CD4-positive, alpha-beta T cell treated with Interleukin-1 beta for 1 hour (primary cell): Measurements from ENCODE around the gene MRPS34.
"Not testable (repeated sequence)": the region's sequence is repeated elsewhere in the genome, so short reads cannot be mapped to it uniquely, and the experiment has no call there.

Experiments used
- DNase-seq, 2 donors: peaks; one replicate each; pipeline ENCODE4 v3.0.0-alpha.2; 2020 to 2022

Gene MRPS34

DNA sequence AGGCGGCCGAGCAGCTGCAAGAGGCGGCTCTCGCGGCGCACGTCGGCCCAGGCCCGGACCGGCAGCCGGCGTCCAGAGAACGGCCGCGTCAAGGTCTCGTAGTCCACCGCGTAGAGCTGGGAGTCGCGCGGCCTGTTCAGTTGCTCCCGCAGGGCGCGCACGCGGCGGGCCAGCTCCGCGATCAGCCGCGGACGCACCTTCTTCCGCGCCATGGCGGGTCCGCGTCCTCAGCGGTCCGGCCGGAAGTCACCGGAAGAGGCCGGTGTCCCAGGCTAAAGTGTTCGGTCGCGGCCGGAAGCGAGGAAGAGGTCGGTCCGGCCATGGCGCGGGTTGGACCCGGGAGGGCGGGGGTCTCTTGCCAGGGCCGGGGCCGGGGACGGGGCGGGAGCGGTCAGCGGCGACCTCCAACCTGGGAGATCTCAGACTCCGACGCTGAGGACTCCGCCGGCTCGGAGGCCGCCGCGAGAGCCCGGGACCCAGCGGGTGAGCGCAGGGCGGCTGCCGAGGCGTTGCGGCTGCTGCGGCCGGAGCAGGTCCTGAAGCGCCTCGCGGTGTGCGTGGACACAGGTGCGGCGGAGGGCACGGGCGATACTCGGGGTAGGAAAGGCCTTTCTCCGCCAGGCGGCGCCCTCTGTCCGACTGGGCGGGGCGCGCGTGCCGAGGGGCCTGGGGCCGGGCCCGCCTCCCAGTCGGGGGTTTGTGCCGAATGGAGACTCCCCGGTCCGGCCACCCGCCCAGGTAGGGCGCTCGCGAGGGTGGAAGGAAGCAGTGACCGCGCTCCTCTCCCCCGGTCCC lies at the start of gene MRPS34:
Gene MRPS34, minus strand, starts transcription at position 227 of the 795 bp plus-strand sequence. Its CDS starts 15 bp downstream, at position 212.
- peak; percentile 82 to 85 for DNase-seq

DNA sequence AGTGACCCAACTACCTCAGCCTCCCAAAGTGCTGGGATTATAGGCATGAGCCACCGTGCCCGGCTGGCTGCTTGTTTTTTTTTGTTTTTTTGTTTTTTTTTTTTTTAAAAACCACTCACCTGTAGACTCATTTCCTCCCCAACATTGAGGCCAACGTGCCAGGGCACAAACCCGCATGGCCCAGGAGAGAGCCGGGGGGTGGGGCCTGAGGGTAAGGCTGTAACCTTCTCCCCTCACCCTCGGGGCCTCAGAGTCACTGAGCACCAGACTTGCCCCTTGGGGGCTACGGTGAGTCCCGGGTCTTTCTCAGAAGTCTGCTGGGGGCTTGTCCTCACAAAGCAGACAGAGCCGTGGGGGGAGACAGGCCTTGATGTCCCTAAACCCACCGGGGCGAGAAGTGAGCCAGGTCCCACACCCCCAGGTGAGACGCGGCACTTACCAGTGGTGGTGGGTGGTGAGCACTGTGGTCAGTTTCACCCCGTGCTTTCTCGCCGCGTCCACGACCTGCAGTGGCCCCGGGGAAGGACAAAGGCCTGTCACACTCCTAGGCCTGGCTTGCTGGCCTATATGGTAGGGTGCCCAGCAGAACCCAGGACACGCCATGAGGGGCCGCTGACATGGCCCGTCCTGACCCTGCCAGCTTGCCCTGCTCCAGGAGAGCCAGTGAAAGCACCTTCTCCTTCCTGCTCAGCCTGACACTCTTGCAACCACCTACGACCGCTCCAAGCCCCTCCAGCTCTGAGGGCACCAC lies 49.1 kb upstream of the MRPS34 start:
- no peak for DNase-seq

DNA sequence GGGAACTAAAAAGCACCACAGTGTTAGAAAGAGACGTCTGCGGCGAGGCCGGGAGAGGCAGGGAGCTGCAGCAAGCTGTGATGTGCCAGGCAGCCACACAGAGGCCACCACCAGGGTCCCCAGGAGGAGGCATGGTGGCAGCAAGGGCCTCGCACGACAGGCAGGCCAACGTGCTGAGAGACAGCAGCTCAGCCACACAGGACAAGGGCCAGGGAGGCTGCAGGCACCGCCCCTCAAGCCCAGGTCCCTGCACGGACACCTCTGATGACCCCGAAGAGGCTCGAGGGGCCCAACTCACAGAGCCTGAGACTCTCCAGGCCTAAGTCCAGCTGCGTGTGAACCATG lies 48.0 kb upstream of the MRPS34 start:
- DNase-seq = no peak

DNA sequence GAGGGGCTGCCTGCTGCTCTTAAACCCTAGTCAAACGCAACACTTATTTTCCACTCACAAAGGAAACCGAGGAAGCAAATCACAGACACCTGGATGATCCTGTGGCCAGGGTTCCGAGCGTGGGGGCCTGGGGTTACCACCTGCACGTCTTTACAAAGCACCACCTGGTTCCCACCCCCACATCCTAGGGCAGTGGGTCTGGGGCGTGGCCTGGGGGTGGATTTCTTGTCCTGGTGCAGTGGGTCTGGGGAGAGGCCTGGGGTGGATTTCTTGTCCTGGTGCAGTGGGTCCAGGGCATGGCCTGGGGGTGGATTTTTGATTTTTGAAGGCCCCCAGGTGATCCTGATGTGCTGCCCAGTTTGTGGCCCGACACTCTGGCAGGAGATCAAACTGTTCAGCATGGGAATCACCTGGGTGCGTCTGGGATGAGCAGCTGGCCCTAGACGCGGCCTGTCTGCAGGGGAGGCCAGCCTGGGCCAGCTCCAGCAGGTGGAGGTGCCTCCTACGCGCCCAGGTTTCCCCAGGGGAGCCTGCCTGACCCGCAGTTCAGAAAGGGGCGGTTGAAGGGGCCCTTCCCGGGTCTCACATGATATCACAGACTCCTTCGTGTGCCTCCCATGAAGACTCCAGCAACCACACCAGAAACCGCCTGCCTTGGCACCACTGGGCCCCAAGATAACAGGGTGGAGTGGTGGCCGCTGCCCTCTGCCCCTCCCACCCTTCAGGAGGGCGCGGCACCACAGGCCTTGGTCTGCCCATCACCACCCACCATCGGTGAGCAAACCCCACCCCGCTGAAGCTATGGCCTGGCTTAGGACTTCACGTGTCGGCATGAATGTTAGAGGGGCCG lies 47.4 kb upstream of the MRPS34 start:
- DNase-seq = no peak

DNA sequence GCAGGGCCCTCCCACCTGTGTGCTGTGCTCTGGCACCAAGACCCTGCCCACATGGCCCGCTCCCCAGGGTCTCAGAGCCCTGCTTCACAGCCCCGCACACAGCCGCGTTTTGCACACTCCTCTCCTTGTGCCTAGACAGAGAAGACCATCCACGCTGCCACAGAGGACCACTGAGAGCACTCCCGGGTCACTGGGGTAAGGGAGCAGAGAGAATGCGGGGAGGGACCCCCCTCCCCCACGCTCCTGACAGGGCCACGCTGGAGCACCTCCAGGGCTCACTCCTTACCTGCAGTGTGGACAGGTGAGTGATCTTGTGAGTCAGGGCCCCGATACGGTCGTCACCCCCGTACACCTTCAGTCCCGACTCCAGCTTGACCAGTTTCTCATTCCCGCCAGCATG lies 46.7 kb upstream of the MRPS34 start:
- DNase-seq = no peak

DNA sequence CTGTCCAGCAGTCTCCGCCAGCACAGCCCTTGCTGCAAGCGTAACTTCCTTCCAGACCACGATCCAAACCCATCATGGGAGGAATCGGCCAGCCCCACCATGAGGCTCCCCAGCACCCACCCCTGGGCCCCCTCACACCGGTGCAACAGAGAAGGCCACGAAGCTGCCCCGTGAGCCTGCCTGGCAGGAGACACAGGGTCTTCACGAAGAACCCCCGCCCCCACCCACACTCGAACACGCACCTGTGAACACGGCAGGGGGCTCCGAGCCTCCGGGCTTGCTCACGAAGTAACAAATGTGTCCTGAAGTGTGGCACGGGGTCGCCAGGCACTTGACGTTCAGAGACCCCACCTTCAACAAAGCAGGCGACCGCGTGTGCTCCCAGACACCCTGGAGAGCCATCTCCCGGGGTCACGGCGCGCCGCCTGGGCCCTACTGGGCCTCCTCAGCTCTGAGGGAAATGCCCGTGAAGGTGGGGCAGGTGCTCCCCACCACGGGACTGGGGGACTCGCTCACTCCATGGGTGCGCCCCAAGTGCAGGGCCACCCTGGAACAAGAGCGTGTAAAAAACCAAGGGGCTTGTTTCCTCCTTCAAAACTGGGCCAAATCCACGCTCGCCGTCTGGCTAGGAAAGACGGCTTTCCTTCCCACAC lies 46.1 kb upstream of the MRPS34 start:
- no peak for DNase-seq

DNA sequence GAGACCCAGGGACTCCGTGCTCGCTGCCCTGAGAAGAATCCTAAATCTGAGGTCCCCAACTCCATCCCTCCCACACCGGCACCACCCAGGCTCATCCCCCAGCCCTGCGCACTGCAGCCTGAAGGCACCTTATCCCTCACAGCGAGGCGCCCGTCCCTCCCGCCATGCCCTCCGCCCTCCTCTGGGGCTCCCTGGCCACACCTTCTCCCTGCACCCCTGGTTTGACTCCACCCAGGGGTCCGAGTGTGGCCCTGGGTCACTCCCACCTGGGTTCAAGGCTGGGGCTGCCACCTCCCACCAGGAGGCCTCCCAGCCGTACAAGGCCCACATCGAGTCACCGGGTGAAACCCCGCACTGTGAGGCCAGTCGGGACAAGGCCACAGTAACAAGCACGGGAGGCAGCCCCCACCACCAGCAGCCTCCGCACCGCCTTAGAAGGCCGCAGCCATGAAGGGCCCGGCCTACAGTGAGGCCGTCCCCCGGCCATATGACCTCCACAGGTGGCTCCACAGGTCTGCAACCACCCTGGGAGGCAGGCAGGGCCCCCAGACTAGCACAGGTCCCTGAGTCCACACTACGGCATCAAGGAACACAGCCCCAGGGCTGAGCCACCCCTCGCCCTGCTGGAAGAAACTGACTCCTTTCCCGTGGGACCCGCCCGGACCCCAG lies 45.4 kb upstream of the MRPS34 start:
- no peak for DNase-seq

DNA sequence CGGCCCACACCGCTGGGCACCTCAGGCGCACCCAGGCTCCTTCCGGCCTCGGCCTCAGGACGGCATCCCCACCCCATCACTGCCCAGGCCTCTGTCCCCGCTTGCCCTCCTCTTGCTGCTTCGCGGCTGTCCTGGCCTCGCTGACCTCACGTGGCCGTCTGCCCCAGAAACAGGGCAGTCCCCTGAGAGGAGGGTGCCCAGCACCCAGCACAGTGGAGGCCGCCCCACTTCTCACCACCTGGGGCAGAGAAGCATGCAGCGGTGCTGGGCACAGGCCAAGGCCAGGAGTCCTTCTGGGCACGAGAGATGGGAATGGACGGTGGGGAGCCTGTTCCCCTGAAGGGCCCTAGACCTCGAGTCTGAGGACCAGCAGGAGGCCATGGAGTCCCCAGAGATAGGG lies 44.8 kb upstream of the MRPS34 start:
- DNase-seq = no peak

DNA sequence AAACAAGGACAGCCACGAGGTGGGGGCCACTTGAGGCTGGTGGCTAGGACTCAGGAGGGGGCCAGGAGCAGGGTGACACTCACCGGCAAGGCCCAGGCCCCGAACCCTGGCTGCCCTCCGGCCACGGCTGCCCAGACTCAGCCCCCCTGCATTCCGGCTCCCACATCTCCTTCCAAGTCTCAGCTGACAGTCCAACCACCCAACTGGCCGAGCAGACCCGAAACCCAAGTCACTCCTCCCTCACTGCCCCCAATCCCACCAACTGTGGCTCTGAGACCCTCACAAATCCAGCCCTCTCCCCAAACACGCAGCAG lies 44.3 kb upstream of the MRPS34 start:
- DNase-seq = no peak

DNA sequence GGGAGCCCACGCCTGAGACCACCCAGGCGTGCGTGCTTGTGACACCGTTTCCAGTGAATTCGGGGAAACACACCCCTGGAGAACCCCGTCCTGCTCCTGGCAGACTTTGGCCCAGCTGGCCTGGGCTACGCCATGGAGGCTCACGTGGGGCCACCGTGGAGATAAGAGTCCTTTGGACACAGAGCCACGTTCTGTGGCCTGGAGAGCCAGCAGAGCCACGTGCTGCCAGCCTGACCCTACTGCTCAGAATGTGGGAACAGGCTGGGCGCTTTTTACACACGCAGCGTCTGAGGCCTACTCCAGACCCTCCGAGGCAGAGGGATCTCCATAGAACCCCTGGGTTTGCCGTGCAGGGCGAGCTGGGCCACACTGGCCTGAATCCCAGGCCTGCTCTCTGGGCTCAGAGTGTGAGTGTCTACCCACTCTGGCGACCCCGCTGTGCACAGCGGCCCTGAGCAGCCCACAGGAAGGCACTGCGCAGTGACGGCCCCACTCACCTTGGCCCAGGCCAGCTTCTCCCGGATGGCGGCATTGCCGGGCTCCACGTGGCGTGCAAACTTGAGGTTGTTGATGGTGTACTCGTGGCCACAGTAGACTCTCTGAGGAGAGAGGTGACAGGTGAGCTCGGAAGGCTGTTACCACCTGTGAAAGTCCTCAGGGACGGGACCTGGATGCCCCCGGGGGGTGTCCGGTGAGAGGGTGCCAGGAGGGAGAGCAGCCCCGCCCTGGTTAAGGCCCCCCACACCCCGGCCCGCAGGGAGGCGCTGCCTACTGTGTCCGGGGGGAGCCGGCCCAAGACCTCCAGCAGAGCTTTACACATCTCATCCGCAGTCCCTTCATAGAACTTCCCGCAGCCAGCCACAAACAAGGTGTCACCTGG lies 43.7 kb upstream of the MRPS34 start:
- no peak for DNase-seq

DNA sequence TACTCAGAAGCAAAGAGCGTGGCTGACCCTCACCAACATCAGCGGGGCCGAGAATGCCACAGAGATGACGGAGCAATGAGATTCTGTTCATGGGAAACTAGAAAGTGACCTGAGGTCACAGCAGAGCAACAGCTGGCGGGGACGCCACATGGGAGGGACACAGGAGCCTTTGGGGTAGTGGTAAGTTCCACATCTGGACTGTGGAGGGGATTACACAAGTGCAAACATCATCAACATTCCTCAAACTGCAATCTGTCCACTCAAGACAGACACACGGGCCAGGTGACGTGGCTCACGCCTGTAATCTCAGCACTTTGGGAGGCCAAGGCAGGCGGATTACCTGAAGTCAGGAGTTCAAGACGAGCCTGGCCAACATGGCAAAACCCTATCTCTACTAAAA lies 42.5 kb upstream of the MRPS34 start:
- no peak for DNase-seq

DNA sequence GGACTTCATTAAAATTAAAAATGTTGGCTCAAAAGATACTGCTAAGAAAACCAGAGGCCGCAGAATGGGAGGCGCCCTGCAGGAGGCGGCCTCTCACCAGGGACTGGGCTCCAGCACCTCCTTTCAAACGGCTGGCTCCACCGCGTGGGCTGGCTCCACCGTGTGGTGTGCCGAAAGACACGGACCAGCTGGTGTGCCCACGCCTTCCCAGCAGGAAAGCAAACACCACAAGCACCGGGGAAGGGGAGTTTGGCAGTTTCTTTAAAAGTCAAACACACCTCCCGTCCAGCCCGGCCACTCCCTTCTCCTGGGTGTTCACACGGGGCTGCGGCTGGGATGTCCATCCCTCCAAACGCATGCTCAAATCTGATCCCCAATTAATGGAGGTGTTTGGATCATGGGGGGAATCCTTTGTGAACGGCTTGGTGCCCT lies 39.8 kb upstream of the MRPS34 start:
- peak; percentile 36 to 42 for DNase-seq

DNA sequence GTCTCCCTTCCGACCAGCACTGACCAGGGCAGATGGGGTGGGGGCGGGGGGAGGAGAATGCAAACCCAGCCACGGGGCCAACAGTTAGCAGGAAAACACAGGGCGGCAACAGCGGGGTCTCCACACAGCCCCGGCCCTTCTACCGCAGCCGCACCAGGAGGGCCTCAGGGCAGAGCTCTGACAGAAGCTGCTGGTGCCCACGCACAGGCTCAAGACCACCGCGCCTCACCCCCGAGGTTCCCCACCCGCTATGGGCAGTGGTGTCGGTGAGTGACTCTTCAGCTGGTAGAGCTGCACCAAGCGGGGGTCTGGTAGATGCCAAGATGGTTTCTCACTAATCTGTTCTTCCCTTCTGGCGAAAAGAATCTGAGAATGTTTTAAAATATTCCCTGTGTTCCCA lies 37.6 kb upstream of the MRPS34 start:
- DNase-seq = no peak

DNA sequence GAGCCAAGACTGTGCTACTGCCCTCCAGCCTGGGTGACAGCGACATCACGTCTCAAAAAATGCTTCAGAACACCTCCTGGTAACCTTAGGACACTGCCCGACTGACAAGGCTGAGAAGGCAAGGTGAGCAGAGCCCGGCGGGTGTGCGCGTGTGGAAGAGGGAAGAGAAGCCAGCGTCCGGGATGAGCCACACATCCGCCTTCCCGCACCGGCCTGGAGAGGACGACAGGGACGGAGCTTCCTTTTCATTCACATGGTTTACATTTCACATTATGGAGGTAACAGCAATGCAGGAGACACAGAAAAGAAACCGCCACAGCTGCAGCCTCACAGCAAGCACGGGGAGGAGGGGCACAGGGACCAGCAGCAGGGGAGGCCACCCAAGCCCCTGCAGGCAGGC lies 37.2 kb upstream of the MRPS34 start:
- no peak for DNase-seq

DNA sequence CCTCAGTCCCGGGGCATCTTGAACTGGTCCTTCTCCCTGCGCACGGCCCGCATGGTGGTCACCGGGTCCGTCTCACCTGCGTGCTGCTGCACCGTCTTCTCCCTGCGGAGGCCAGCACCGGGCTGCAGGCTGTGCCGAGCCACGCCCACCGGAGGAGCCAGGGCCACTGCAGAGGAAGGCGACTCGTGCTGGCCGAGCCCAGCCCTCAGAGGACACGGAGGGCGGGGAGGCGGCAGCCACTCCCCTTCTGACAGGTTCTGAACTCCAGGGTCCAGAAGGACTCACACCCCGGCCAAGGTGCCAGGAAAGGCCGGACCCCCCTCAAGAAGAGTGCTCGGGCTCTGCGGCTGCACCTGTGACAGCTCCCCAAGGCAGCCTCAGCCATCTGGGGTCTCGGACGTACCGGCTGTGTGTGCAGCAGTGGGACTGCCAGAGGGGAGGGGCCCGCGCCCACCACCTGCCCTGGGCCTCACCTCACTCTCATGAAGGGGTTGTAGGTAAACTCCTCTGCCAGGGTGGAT lies 36.4 kb upstream of the MRPS34 start:
- DNase-seq = no peak

DNA sequence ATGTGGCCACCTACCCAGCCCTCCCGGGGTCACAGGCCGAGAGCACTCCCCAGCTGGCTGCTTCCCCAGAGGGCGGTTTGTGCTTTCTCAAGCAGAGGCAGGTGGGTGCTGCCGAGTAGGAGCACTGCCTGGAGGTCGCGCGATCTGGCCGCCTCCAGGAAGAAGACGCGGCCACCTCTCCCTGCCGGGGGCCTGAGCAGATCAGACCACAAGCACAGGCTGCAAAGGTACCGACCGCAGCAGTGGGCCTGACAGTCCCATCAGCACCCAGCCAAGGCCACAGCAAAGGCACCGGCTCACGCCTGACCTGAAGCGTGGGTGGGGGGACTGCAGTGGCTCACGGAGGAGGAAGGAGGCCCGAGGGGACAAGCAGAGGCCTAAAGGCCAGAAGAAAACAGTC lies 35.8 kb upstream of the MRPS34 start:
- no peak for DNase-seq

DNA sequence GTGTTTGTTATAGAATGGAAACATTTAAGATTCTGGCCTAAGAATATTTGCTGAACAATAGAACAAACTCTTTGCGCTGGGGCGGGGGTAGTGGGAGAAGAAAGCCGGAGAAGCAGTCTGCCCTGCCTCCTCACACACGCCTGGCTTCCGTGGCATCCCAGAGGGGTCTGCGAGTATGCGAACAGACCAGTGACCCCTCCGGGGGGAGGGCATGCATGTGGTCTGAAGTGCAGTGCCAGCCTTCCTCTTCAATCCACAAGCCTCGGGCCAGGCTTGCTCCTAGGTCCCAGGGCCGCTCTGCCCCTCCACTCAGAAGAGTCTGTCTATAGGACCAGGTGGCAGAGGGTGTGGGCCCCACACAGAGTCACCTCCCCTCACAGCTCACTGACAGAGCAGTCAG lies 34.7 kb upstream of the MRPS34 start:
- DNase-seq = no peak

DNA sequence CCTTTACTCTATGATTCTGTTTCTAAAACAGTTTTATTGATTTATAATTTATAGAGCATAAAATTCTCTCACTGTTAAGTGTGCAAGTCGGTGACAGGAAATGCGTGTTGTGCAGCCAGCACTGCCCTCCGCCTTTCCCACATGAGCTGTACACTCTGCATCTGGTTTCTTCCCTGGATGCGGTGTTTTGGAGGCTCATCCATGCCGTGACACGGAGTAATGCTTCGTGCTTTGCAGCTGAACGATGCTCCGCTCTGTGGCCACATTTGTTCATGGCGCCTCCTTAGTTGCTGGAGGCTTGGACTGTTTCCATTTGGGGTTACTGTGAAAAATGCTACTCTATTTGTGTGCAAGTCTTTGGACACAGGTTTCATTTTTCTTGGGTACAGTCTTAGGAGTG lies 27.8 kb upstream of the MRPS34 start:
- no peak for DNase-seq

DNA sequence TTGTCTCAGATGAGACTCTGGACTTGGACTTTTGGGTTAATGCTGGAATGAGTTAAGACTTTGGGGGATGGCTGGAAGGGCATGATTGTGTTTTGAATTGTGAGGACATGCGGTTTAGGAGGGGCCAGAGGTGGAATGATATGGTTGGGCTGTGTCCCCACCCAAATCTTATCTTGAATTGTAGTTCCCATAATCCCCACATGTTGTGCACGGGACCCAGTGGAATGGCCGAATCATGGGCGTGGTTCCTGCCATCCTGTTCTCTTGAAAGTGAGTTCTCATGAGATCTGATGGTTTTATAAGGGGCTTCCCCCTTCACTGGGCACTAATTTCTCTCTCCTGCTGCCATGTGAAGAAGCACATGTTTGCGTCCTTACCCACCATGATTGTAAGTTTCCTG lies 26.3 kb upstream of the MRPS34 start:
- DNase-seq = not testable (repeated sequence)

DNA sequence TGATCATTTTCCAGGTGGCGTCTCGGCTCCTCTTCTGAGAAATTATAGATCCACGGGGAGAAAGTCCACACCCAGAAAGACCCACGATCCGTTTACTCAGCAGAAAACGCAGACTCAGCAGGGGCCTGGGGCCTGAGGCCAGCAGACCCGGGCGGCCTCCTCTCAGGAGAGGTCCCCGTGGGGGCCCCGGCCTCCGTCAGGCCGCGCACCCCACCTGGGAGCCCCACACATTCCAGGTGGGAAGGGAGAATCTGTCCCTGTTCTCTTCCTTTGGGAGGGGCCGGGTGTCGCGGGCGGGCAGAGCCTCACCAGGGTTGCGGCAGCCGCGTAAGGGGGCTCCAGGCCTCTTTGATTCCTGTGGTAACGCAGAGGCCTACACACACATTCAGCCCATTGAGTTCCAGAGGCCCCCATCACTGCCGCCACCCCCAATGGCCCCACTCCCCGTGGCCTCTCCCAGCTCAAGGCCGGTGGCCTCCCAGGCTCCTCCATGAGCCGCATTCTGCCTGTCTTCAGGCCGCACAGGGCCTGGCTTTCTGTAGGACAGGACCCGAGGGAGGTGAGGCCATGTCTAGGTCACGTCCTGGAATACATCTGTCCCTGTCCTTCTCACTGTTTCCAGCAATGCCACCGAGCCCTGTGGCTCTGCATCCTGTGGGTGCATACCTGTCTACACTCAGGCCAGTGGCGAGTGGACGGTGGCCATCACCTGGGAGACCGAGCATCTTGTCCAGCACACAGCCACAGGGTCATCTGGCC lies 22.2 kb upstream of the MRPS34 start:
- no peak for DNase-seq
